HEK293 (cell line): ENCODE results near the gene CDK10.

Experiments
- ATF2 ChIP-seq: fragments of 450-650 bp; formaldehyde crosslinking; IDR thresholded peaks from 2 replicates; pipeline ENCODE4 v1.5.1; 2016; ENCODE audit warnings: missing biosample characterization, missing genetic modification characterization, low read depth
- CTCF ChIP-seq: fragments of 450-650 bp; formaldehyde crosslinking; IDR thresholded peaks from 2 replicates; pipeline ENCODE4 v1.5.1; 2016; ENCODE audit warnings: missing biosample characterization, missing genetic modification characterization
- KLF10 ChIP-seq: fragments of 450-650 bp; IDR thresholded peaks from 2 replicates; pipeline ENCODE4 v1.5.1; 2018; ENCODE audit warnings: missing biosample characterization, mild to moderate bottlenecking, missing genetic modification characterization
- MYNN ChIP-seq: fragments of 450-650 bp; formaldehyde crosslinking; IDR thresholded peaks from 2 replicates; pipeline ENCODE4 v1.5.1; 2016; ENCODE audit warnings: missing biosample characterization, missing genetic modification characterization, borderline replicate concordance
- PBX3 ChIP-seq: sonication (generic); formaldehyde crosslinking; IDR thresholded peaks from 2 replicates; pipeline ENCODE4 v1.8.1; 2022; ENCODE audit warnings: mild to moderate bottlenecking, moderate library complexity, missing genetic modification reagents
- RBAK ChIP-seq: fragments of 450-650 bp; formaldehyde crosslinking; IDR thresholded peaks from 2 replicates; pipeline ENCODE4 v1.5.1; 2016; ENCODE audit warnings: missing biosample characterization, missing genetic modification characterization
- TRIM28 ChIP-seq: IDR thresholded peaks from 2 replicates; pipeline ENCODE4 v1.6.1; 2011; ENCODE audit warnings: low read length, control low read depth, borderline replicate concordance
- ZBTB1 ChIP-seq: fragments of 450-650 bp; formaldehyde crosslinking; IDR thresholded peaks from 2 replicates; pipeline ENCODE4 v1.5.1; 2016; ENCODE audit warnings: missing biosample characterization, missing genetic modification characterization
- ZNF175 ChIP-seq: fragments of 450-650 bp; formaldehyde crosslinking; IDR thresholded peaks from 2 replicates; pipeline ENCODE4 v1.5.1; 2016; ENCODE audit warnings: missing biosample characterization, missing genetic modification characterization
- ZNF24 ChIP-seq: fragments of 450-650 bp; formaldehyde crosslinking; IDR thresholded peaks from 2 replicates; pipeline ENCODE4 v1.5.1; 2016; ENCODE audit warnings: missing biosample characterization, missing genetic modification characterization
- ZNF350 ChIP-seq: fragments of 450-650 bp; formaldehyde crosslinking; IDR thresholded peaks from 2 replicates; pipeline ENCODE4 v1.5.0; 2017; ENCODE audit warnings: missing biosample characterization, mild to moderate bottlenecking, missing genetic modification characterization
- ZNF391 ChIP-seq: fragments of 450-650 bp; formaldehyde crosslinking; IDR thresholded peaks from 2 replicates; pipeline ENCODE4 v1.5.1; 2016; ENCODE audit warnings: low read depth, missing biosample characterization, missing genetic modification characterization, borderline replicate concordance
- ZNF416 ChIP-seq: fragments of 450-650 bp; formaldehyde crosslinking; IDR thresholded peaks from 2 replicates; pipeline ENCODE4 v1.5.1; 2016; ENCODE audit warnings: missing biosample characterization, missing genetic modification characterization
- ZNF704 ChIP-seq: fragments of 450-650 bp; formaldehyde crosslinking; IDR thresholded peaks from 2 replicates; pipeline ENCODE4 v1.5.1; 2016; ENCODE audit warnings: missing biosample characterization, missing genetic modification characterization

- TF ChIP-seq ZNF24 (tag by site-specific recombination) (no peak), CTCF (no peak), ZNF175 (tag by site-specific recombination) (no peak), ZBTB1 (tag by site-specific recombination) (no peak), ZNF350 (no peak), ZNF704 (tag by site-specific recombination) (no peak), RBAK (tag by site-specific recombination) (no peak), ZNF416 (tag by site-specific recombination) (no peak), PBX3 (CRISPR knock-in tag) (no peak), KLF10 (no peak), TRIM28 (no peak), ATF2 (tag by site-specific recombination) (no peak), ZNF391 (no peak), MYNN (tag by site-specific recombination) (no peak)
Observed at GRCh38 chr16:89711601-89712273, 25.2 kb downstream of the CDK10 start.
